HepG2 (cell line): ENCODE measurements around the gene KLF15. TPM values are rescaled to one million over a fixed set of nuclear protein-coding genes. Genes with fewer than 3 reads are reported as not detected.

ENCODE experiments used
- ARID3A ChIP-seq: IDR thresholded peaks from 2 replicates; pipeline ENCODE4 v1.6.1; 2012; ENCODE audit warnings: low read depth, low read length, improper control_type of control experiment
- CREB1 ChIP-seq, 2 experiments: fragments of 450-650 bp in 1 of 2; IDR thresholded peaks; 2 replicates each; pipeline ENCODE4 v1.6.1; 2016 to 2017; ENCODE audit warnings: control low read depth in 1 of 2, mild to moderate bottlenecking in 1 of 2, missing compliant biosample characterization in 1 of 2, missing genetic modification characterization in 1 of 2
- ESRRA ChIP-seq: sonication (generic); formaldehyde crosslinking; IDR thresholded peaks from 2 replicates; pipeline ENCODE4 v1.5.1; 2020; ENCODE audit warnings: mild to moderate bottlenecking, low read depth, missing genetic modification reagents
- FOXA1 ChIP-seq, 2 experiments: fragments of 450-650 bp in 1 of 2; sonication (generic) in 1 of 2; formaldehyde crosslinking in 1 of 2; IDR thresholded peaks; 2 replicates each; pipeline versions ENCODE4 v1.4.0 to v1.6.1; 2016 to 2020; ENCODE audit warnings: missing genetic modification reagents in 1 of 2
- HOXA9 ChIP-seq: sonication (generic); formaldehyde crosslinking; IDR thresholded peaks from 2 replicates; pipeline ENCODE4 v1.8.1; 2022; ENCODE audit warnings: missing genetic modification reagents, mild to moderate bottlenecking, moderate library complexity, borderline replicate concordance
- KDM3A ChIP-seq: IDR thresholded peaks from 2 replicates; pipeline ENCODE4 v1.6.1; 2018; ENCODE audit warnings: low read depth, missing compliant biosample characterization
- MAFF ChIP-seq: IDR thresholded peaks from 2 replicates; pipeline ENCODE4 v1.6.1; 2011; ENCODE audit warnings: low read depth, low read length, improper control_type of control experiment
- MTF2 ChIP-seq: sonication (generic); formaldehyde crosslinking; IDR thresholded peaks from 2 replicates; pipeline ENCODE4 v1.5.0; 2020; ENCODE audit warnings: missing genetic modification reagents, borderline replicate concordance
- SALL2 ChIP-seq: sonication (generic); formaldehyde crosslinking; IDR thresholded peaks from 2 replicates; pipeline ENCODE4 v1.8.1; 2023; ENCODE audit warnings: mild to moderate bottlenecking, missing genetic modification reagents, inconsistent platforms
- SIN3A ChIP-seq: IDR thresholded peaks from 2 replicates; pipeline ENCODE4 v1.6.1; 2011; ENCODE audit warnings: low read depth, mild to moderate bottlenecking, control low read depth, low read length, borderline replicate concordance
- TFDP2 ChIP-seq: sonication (generic); formaldehyde crosslinking; IDR thresholded peaks from 2 replicates; pipeline ENCODE4 v1.4.0; 2020; ENCODE audit warnings: missing genetic modification reagents
- TRIM24 ChIP-seq: sonication (generic); formaldehyde crosslinking; IDR thresholded peaks from 2 replicates; pipeline ENCODE4 v1.8.0; 2022; ENCODE audit warnings: mild to moderate bottlenecking, missing genetic modification reagents
- ZBTB25 ChIP-seq: IDR thresholded peaks from 2 replicates; pipeline ENCODE4 v1.6.1; 2018; ENCODE audit warnings: missing genetic modification reagents
- ZNF18 ChIP-seq: sonication (generic); formaldehyde crosslinking; IDR thresholded peaks from 2 replicates; pipeline ENCODE4 v1.8.0; 2022; ENCODE audit warnings: mild to moderate bottlenecking, missing genetic modification reagents; ENCODE audit not compliant: insufficient replicate concordance
- ZNF430 ChIP-seq: sonication (generic); formaldehyde crosslinking; IDR thresholded peaks from 2 replicates; pipeline ENCODE4 v1.9.0; 2021; ENCODE audit warnings: mild to moderate bottlenecking, missing genetic modification reagents
- ZNF484 ChIP-seq: sonication (generic); formaldehyde crosslinking; IDR thresholded peaks from 2 replicates; pipeline ENCODE4 v1.5.1; 2020; ENCODE audit warnings: mild to moderate bottlenecking, low read depth, missing genetic modification reagents, borderline replicate concordance
- ZNF510 ChIP-seq: sonication (generic); formaldehyde crosslinking; IDR thresholded peaks from 2 replicates; pipeline ENCODE4 v1.4.0; 2020; ENCODE audit warnings: low read depth, mild to moderate bottlenecking, missing genetic modification reagents
- ZNF792 ChIP-seq: IDR thresholded peaks from 2 replicates; pipeline ENCODE4 v1.6.1; 2016
- polyA plus RNA-seq, 8 experiments: library from polyadenylated mRNA; depleted of rRNA in 3 of 8; stranded (reverse) in 7 of 8; unstranded in 1 of 8; fragments of >200 nt; fragmentation: Illumina TruSeq in 4 of 8; extraction: Trizol in 4 of 8; gene quantifications; 2 replicates each; pipeline versions ENCODE4 v1.2.1 to v1.2.3, GENCODE V29; 2011 to 2016; ENCODE audit warnings: low read depth in 4 of 8, missing spikeins in 1 of 8, mixed read lengths in 1 of 8; ENCODE audit not compliant: insufficient read depth in 1 of 8
- total RNA-seq, 5 experiments: library from RNA; depleted of rRNA; stranded (reverse); fragments of >200 nt; fragmentation: Illumina TruSeq; extraction: Trizol; gene quantifications; 2 replicates each; pipeline ENCODE4 v1.2.3, GENCODE V29; 2016; ENCODE audit warnings: low read depth in 1 of 5
- TF ChIP-seq, protein P1 (sequence below): sonication (generic); formaldehyde crosslinking; IDR thresholded peaks from 2 replicates; pipeline ENCODE4 v1.5.0; 2020; ENCODE audit warnings: mild to moderate bottlenecking, missing genetic modification reagents
- TF ChIP-seq, protein P2 (sequence below): sonication (generic); formaldehyde crosslinking; IDR thresholded peaks from 2 replicates; pipeline ENCODE4 v1.5.1; 2020; ENCODE audit warnings: mild to moderate bottlenecking, missing genetic modification reagents, borderline replicate concordance

KLF15 gene
- total and polyA plus RNA-seq, 2 of the 13 experiments (the other 11 are each of a cell fraction or from before 2014, with no cell fraction given), result 7.1 to 7.8 TPM

DNA sequence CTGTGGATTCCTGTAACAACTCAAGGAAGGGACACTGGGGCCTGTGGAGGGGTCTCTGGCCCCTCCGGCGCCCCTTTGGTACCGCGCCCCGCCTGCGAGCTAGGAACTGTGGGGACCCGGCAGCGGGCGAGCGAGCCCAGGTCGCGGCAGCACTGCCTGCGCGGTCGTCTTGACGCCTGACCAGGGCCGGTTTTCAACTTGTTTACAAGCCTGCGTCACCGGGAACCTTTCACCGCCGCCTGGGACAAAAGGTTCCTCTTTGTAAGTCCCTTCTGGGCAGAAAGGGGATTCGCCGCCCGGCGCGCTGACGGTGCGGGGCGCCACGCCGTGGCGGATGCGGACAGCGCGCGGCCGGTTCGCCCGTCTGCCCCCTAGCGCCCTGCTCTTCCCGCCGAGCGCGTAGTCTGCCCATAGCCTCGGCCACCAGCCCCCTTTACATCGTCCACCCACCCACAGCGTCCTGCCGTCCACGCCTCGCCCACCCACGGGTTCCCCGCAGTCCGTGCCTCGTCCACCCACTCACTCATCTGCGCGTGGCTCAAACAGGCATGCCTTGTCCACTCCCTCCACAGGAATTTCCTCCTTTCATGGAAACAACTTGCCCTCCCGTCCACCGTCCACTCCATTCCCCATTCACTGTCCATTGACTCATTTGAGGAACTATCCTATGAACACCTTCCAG lies 32.0 kb upstream of the KLF15 start (continued):
- TF ChIP-seq ZNF18 (CRISPR knock-in tag) (no peak), MAFF (no peak), FOXA1 (IDR thresholded peaks at IDR 0.05) (no peak), FOXA1 (CRISPR knock-in tag; IDR thresholded peaks at IDR 0.05) (peak; percentile 93), ZNF510 (CRISPR knock-in tag) (no peak), TRIM24 (CRISPR knock-in tag) (no peak), TFDP2 (peak; percentile 67; the same call in 1 of the 2 replicates), MTF2 (CRISPR knock-in tag) (peak; percentile 93), SALL2 (CRISPR knock-in tag) (peak; percentile 83), KDM3A (CRISPR knock-in tag) (no peak), CREB1 (IDR thresholded peaks at IDR 0.05) (peak; percentile 76), CREB1 (CRISPR knock-in tag; IDR thresholded peaks at IDR 0.05) (no peak), SIN3A (no peak), ZNF792 (CRISPR knock-in tag) (peak; percentile 75; the same call in 1 of the 2 replicates), ESRRA (CRISPR knock-in tag) (no peak), ZNF430 (no peak), HOXA9 (0 out of 2 replicates have a peak, but pooled peaks have one; percentile 57), ZBTB25 (CRISPR knock-in tag) (peak; percentile 68; the same call in 1 of the 2 replicates), ZNF484 (CRISPR knock-in tag) (no peak), ARID3A (no peak)
- TF ChIP-seq, protein P1, sequence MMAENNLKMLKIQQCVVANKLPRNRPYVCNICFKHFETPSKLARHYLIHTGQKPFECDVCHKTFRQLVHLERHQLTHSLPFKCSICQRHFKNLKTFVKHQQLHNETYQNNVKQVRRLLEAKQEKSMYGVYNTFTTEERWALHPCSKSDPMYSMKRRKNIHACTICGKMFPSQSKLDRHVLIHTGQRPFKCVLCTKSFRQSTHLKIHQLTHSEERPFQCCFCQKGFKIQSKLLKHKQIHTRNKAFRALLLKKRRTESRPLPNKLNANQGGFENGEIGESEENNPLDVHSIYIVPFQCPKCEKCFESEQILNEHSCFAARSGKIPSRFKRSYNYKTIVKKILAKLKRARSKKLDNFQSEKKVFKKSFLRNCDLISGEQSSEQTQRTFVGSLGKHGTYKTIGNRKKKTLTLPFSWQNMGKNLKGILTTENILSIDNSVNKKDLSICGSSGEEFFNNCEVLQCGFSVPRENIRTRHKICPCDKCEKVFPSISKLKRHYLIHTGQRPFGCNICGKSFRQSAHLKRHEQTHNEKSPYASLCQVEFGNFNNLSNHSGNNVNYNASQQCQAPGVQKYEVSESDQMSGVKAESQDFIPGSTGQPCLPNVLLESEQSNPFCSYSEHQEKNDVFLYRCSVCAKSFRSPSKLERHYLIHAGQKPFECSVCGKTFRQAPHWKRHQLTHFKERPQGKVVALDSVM (CRISPR knock-in tag), result peak; percentile 46
- TF ChIP-seq, protein P2, sequence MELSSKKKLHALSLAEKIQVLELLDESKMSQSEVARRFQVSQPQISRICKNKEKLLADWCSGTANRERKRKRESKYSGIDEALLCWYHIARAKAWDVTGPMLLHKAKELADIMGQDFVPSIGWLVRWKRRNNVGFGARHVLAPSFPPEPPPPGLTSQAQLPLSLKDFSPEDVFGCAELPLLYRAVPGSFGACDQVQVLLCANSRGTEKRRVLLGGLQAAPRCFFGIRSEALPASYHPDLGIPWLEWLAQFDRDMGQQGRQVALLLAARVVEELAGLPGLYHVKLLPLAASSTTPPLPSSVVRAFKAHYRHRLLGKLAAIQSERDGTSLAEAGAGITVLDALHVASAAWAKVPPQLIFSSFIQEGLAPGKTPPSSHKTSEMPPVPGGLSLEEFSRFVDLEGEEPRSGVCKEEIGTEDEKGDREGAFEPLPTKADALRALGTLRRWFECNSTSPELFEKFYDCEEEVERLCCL (CRISPR knock-in tag), result no peak
